ENCODE data around the gene DNM1. TPM values are rescaled to one million over a fixed set of nuclear protein-coding genes. Genes with fewer than 3 reads are reported as not detected.

The DNM1 gene
- total and polyA plus RNA-seq, 10 of the 15 experiments (the other 5 are each of a cell fraction or from before 2014, with no cell fraction given), result 0.06 to 0.67 (median 0.19) TPM; not detected in 3

DNA sequence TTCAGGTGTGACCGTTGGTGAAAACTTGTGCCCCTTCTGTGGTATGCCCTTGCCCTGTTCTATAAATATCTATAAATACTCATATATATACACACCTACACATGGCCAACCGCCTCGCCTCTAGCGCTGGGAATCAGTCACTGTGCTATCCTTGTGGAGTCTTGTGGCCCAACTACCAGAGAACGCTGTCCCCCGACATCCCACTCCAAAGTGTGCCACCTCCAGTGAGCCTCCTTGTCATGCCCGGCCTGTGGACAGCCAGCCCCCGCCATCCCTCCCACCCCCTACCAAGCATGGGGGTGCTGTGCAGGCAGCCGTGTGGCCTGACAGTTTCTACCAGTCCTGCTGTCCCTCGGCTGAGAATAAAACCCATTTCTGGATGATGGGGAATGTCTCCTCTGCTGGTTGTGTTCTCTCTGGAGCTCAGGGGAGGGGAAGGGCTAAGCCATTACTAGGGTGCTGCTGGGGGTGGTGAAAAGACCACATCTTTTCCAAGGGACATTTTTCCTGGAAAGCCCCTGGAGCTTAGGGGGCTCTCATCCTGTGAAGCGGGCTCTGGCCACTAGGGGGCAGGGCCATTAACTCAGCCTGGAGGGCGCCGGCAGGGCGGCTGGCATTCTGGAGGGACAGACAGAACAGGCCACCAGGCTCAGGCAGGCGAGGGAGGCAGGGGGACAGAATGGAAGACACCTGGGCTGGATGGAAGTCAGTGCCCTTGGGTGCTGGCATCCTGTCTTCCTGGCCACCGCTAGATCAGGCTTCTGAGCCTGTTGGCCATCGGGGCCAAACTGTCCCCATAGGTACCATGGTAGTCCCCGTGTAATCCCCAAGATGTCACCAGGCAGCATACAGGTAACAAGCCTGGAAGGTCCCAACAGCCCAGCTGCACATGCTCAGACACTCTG lies 51.9 kb downstream of the DNM1 start (continued):
- TF ChIP-seq, protein P1, sequence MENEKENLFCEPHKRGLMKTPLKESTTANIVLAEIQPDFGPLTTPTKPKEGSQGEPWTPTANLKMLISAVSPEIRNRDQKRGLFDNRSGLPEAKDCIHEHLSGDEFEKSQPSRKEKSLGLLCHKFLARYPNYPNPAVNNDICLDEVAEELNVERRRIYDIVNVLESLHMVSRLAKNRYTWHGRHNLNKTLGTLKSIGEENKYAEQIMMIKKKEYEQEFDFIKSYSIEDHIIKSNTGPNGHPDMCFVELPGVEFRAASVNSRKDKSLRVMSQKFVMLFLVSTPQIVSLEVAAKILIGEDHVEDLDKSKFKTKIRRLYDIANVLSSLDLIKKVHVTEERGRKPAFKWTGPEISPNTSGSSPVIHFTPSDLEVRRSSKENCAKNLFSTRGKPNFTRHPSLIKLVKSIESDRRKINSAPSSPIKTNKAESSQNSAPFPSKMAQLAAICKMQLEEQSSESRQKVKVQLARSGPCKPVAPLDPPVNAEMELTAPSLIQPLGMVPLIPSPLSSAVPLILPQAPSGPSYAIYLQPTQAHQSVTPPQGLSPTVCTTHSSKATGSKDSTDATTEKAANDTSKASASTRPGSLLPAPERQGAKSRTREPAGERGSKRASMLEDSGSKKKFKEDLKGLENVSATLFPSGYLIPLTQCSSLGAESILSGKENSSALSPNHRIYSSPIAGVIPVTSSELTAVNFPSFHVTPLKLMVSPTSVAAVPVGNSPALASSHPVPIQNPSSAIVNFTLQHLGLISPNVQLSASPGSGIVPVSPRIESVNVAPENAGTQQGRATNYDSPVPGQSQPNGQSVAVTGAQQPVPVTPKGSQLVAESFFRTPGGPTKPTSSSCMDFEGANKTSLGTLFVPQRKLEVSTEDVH (IDR thresholded peaks at IDR 0.05; ENCODE audit: low read depth, partially characterized antibody), result no peak
- TF ChIP-seq MYC (IDR thresholded peaks at IDR 0.05; ENCODE audit: insufficient read depth, insufficient read length, insufficient replicate concordance, low read length, severe bottlenecking) (no peak), BMI1 (IDR thresholded peaks at IDR 0.05; ENCODE audit: borderline replicate concordance) (no peak), RBBP5 (conservative IDR thresholded peaks at IDR 0.05) (no peak), HDGF (IDR thresholded peaks at IDR 0.05) (no peak), RELA (IDR thresholded peaks at IDR 0.05; ENCODE audit: borderline replicate concordance, partially characterized antibody) (peak; percentile 9), POU2F2 (IDR thresholded peaks at IDR 0.05; ENCODE audit: borderline replicate concordance, low read depth, low read length) (peak; percentile 16; the same call in 1 of the 3 replicates), TCF7 (IDR thresholded peaks at IDR 0.05; ENCODE audit: borderline replicate concordance) (no peak), WRNIP1 (IDR thresholded peaks at IDR 0.05; ENCODE audit: borderline replicate concordance, low read depth, low read length) (no peak), ATF7 (IDR thresholded peaks at IDR 0.05; ENCODE audit: low read depth) (no peak), CREB1 (IDR thresholded peaks at IDR 0.05; ENCODE audit: low read depth) (no peak), ZNF207 (IDR thresholded peaks at IDR 0.05; ENCODE audit: borderline replicate concordance) (no peak), RAD51 (IDR thresholded peaks at IDR 0.05) (no peak)
- TF ChIP-seq, protein P2, sequence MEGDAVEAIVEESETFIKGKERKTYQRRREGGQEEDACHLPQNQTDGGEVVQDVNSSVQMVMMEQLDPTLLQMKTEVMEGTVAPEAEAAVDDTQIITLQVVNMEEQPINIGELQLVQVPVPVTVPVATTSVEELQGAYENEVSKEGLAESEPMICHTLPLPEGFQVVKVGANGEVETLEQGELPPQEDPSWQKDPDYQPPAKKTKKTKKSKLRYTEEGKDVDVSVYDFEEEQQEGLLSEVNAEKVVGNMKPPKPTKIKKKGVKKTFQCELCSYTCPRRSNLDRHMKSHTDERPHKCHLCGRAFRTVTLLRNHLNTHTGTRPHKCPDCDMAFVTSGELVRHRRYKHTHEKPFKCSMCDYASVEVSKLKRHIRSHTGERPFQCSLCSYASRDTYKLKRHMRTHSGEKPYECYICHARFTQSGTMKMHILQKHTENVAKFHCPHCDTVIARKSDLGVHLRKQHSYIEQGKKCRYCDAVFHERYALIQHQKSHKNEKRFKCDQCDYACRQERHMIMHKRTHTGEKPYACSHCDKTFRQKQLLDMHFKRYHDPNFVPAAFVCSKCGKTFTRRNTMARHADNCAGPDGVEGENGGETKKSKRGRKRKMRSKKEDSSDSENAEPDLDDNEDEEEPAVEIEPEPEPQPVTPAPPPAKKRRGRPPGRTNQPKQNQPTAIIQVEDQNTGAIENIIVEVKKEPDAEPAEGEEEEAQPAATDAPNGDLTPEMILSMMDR (IDR thresholded peaks at IDR 0.05 in 2 of 3, conservative IDR thresholded peaks at IDR 0.05 in 1 of 3; ENCODE audit: control insufficient read depth in 2 of 3, extremely low read depth in 1 of 3, insufficient read depth in 1 of 3, low read depth in 3 of 3, low read length in 3 of 3), result peak; percentile 68 to 94 (median 88)
- TF ChIP-seq, protein P3, sequence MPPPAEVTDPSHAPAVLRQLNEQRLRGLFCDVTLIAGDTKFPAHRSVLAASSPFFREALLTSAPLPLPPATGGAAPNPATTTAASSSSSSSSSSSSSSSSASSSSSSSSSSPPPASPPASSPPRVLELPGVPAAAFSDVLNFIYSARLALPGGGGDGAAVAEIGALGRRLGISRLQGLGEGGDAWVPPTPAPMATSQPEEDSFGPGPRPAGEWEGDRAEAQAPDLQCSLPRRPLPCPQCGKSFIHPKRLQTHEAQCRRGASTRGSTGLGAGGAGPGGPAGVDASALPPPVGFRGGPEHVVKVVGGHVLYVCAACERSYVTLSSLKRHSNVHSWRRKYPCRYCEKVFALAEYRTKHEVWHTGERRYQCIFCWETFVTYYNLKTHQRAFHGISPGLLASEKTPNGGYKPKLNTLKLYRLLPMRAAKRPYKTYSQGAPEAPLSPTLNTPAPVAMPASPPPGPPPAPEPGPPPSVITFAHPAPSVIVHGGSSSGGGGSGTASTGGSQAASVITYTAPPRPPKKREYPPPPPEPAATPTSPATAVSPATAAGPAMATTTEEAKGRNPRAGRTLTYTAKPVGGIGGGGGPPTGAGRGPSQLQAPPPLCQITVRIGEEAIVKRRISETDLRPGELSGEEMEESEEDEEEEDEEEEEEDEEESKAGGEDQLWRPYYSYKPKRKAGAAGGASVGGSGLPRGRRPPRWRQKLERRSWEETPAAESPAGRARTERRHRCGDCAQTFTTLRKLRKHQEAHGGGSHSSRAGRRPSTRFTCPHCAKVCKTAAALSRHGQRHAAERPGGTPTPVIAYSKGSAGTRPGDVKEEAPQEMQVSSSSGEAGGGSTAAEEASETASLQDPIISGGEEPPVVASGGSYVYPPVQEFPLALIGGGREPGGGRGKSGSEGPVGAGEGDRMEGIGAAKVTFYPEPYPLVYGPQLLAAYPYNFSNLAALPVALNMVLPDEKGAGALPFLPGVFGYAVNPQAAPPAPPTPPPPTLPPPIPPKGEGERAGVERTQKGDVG (CRISPR knock-in tag; IDR thresholded peaks at IDR 0.05), result no peak
- TF ChIP-seq, protein P4, sequence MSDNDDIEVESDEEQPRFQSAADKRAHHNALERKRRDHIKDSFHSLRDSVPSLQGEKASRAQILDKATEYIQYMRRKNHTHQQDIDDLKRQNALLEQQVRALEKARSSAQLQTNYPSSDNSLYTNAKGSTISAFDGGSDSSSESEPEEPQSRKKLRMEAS (IDR thresholded peaks at IDR 0.05; ENCODE audit: low read depth, low read length), result no peak
- TF ChIP-seq, protein P5, sequence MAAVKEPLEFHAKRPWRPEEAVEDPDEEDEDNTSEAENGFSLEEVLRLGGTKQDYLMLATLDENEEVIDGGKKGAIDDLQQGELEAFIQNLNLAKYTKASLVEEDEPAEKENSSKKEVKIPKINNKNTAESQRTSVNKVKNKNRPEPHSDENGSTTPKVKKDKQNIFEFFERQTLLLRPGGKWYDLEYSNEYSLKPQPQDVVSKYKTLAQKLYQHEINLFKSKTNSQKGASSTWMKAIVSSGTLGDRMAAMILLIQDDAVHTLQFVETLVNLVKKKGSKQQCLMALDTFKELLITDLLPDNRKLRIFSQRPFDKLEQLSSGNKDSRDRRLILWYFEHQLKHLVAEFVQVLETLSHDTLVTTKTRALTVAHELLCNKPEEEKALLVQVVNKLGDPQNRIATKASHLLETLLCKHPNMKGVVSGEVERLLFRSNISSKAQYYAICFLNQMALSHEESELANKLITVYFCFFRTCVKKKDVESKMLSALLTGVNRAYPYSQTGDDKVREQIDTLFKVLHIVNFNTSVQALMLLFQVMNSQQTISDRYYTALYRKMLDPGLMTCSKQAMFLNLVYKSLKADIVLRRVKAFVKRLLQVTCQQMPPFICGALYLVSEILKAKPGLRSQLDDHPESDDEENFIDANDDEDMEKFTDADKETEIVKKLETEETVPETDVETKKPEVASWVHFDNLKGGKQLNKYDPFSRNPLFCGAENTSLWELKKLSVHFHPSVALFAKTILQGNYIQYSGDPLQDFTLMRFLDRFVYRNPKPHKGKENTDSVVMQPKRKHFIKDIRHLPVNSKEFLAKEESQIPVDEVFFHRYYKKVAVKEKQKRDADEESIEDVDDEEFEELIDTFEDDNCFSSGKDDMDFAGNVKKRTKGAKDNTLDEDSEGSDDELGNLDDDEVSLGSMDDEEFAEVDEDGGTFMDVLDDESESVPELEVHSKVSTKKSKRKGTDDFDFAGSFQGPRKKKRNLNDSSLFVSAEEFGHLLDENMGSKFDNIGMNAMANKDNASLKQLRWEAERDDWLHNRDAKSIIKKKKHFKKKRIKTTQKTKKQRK (IDR thresholded peaks at IDR 0.05; ENCODE audit: low read depth, low read length), result no peak
